Stomach (tissue), 4 donors: ENCODE measurements around the gene BRD2.

Experiments used
- POLR2AphosphoS5 ChIP-seq, 3 donors: sonication (generic); formaldehyde crosslinking; IDR thresholded peaks; one replicate each; pipeline ENCODE4 v1.6.1; 2016; ENCODE audit warnings: antibody characterized with exemption in 3 of 3
- TF ChIP-seq, protein P1 (sequence below), 7 experiments: fragments of 450-650 bp in 4 of 7; fragments of 200-600 bp in 3 of 7; sonication (generic) in 3 of 7; IDR thresholded peaks; one replicate each; pipeline ENCODE4 v1.5.1; 2016 to 2019; ENCODE audit warnings: antibody characterized with exemption in 7 of 7, control low read depth in 2 of 7, mild to moderate bottlenecking in 1 of 7

DNA sequence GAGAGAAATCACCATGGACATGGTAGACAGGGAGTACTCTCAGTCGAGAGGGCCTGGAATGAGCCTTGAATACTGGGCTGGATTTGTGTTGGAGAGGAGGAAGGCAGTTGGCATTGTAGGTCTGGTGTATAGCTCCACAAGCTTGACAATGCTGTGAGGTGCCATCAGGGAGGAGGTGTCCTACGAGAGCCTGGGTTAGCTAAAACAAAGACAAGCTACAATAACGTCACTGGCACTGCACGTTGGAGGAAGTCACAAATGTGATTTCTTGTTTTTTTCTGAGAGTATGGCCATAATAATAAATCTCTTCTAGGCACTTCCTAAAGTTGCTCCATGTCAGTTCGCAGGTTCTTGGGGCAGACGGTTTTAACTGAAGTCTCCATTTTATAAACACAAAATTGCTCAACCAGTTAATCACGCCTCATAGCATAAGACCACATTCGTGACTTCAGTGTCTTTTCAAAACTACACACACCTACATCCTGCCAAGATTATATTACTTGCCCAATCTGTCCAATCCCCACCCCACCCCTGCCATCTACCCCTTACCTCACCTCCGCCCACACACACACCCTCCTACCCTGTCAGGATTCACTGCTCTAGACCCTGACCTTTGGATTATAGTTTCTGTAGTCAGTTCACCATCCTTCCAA is 23.2 kb upstream of the BRD2 start:
- TF ChIP-seq, protein P1, sequence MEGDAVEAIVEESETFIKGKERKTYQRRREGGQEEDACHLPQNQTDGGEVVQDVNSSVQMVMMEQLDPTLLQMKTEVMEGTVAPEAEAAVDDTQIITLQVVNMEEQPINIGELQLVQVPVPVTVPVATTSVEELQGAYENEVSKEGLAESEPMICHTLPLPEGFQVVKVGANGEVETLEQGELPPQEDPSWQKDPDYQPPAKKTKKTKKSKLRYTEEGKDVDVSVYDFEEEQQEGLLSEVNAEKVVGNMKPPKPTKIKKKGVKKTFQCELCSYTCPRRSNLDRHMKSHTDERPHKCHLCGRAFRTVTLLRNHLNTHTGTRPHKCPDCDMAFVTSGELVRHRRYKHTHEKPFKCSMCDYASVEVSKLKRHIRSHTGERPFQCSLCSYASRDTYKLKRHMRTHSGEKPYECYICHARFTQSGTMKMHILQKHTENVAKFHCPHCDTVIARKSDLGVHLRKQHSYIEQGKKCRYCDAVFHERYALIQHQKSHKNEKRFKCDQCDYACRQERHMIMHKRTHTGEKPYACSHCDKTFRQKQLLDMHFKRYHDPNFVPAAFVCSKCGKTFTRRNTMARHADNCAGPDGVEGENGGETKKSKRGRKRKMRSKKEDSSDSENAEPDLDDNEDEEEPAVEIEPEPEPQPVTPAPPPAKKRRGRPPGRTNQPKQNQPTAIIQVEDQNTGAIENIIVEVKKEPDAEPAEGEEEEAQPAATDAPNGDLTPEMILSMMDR (IDR thresholded peaks at IDR 0.05), result no peak
- TF ChIP-seq POLR2AphosphoS5 (IDR thresholded peaks at IDR 0.05), result no peak
